PFSK-1 (cell line): ENCODE data around the gene HAGHL.

Experiments used
- FOXP2 ChIP-seq: optimal IDR thresholded peaks from 2 replicates; pipeline ENCODE3; 2011; ENCODE audit warnings: borderline replicate concordance, control low read depth, inconsistent platforms; ENCODE audit not compliant: insufficient read depth; ENCODE audit errors: extremely low read length, extremely low read depth
- POLR2AphosphoS5 ChIP-seq: IDR thresholded peaks from 2 replicates; pipeline ENCODE4 v1.6.1; 2012; ENCODE audit warnings: low read depth, mild to moderate bottlenecking, control low read depth, low read length, moderate library complexity
- REST ChIP-seq, 2 experiments: IDR thresholded peaks; 2 replicates each; pipeline versions ENCODE4 v1.6.1 to v1.8.0; 2011 to 2012; ENCODE audit warnings: low read depth in 2 of 2, low read length in 2 of 2, control low read depth in 1 of 2, inconsistent platforms in 1 of 2, mild to moderate bottlenecking in 1 of 2, moderate library complexity in 1 of 2; ENCODE audit not compliant: insufficient read depth in 1 of 2
- SIN3A ChIP-seq: IDR thresholded peaks from 2 replicates; pipeline ENCODE4 v1.6.1; 2012; ENCODE audit warnings: mild to moderate bottlenecking, low read length, moderate library complexity, borderline replicate concordance; ENCODE audit not compliant: insufficient read depth
- TAF1 ChIP-seq: IDR thresholded peaks from 2 replicates; pipeline ENCODE4 v1.6.1; 2012; ENCODE audit warnings: low read length, control low read depth, borderline replicate concordance; ENCODE audit not compliant: insufficient read depth

Gene HAGHL

GRCh38 chr16:722835-723633 is 3.9 kb upstream of the HAGHL start:
- TF ChIP-seq POLR2AphosphoS5 (no peak), TAF1 (no peak), REST (IDR thresholded peaks at IDR 0.05; ENCODE audit: insufficient read depth in 1 of 2, low read depth in 2 of 2, low read length in 2 of 2) (no peak), FOXP2 (no peak), SIN3A (no peak)

GRCh38 chr16:723695-724094 is 3.2 kb upstream of the HAGHL start:
- no peak for TF ChIP-seq SIN3A
- no peak for TF ChIP-seq TAF1
- no peak for TF ChIP-seq POLR2AphosphoS5
- no peak for TF ChIP-seq FOXP2
- no peak for TF ChIP-seq REST (IDR thresholded peaks at IDR 0.05; ENCODE audit: insufficient read depth in 1 of 2, low read depth in 2 of 2, low read length in 2 of 2)

GRCh38 chr16:724188-725040 is 2.5 kb upstream of the HAGHL start:
- TF ChIP-seq REST (IDR thresholded peaks at IDR 0.05; ENCODE audit: insufficient read depth in 1 of 2, low read depth in 2 of 2, low read length in 2 of 2) (no peak), SIN3A (no peak), POLR2AphosphoS5 (no peak), FOXP2 (no peak), TAF1 (no peak)

GRCh38 chr16:725041-725376 is 1.9 kb upstream of the HAGHL start:
- TF ChIP-seq POLR2AphosphoS5 = no peak
- TF ChIP-seq FOXP2 = no peak
- TF ChIP-seq TAF1 = no peak
- no peak for TF ChIP-seq REST (IDR thresholded peaks at IDR 0.05; ENCODE audit: insufficient read depth in 1 of 2, low read depth in 2 of 2, low read length in 2 of 2)
- no peak for TF ChIP-seq SIN3A
